Measurements from ENCODE around the gene FKBP2. TPM values are rescaled to one million over a fixed set of nuclear protein-coding genes. Genes with fewer than 3 reads are reported as not detected.

FKBP2 gene
- total and polyA plus RNA-seq, 2 of the 13 experiments (the other 11 are each of a cell fraction or from before 2014, with no cell fraction given): 30.1 to 53.3 TPM

DNA sequence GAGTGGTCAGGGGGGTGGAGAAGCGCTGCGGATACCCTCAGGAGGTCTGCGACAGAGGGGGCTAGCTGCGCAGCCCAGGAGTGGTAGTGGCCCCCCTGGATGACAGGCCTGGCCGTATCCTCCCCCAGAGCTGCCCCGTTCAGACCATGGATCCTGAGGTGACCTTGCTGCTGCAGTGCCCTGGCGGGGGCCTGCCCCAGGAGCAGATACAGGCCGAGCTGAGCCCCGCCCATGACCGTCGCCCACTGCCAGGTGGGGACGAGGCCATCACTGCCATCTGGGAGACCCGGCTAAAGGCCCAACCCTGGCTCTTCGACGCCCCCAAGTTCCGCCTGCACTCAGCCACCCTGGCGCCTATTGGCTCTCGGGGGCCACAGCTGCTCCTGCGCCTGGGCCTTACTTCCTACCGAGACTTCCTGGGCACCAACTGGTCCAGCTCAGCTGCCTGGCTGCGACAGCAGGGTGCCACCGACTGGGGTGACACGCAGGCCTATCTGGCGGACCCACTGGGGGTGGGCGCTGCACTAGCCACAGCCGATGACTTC lies 14.3 kb upstream of the FKBP2 start:
- DNase-seq (ENCODE audit: low spot score): peak; percentile 50
- H3K4me2 ChIP-seq (ENCODE audit: low read depth, low read length): peak overlapping the region; percentile 96
- ChIA-PET CTCF (ENCODE audit: low intra/inter-chr PET ratio, low total read pairs) (no interaction called here), POLR2A (interaction anchor here (1.0 to 3.3 kb wide), 15 partner anchors 8 to 219 kb away, joined by 3 to 27 read pairs (median 7); partner anchors contain the start of genes ESRRA, FKBP2, PPP1R14B and PRDX5)
- no peaks in the 10 kb centered on the region for H4K20me1 ChIP-seq (ENCODE audit: insufficient read depth, low read length)
- FAIRE-seq: no peak
- intact Hi-C loops (cut with micrococcal nuclease; ENCODE audit: unreplicated experiment) (no loop called here), in situ Hi-C loops (cut with HindIII; ENCODE audit: extremely low pct_ligation_motif_present, low pct_unique_long_range_greater_than_20kb) (no loop called here)
- BruUV-seq (replicated peaks): TSS peak; percentile 77
- peak overlapping the region; percentile 78 to 96 (median 82) for H3K4me3 ChIP-seq (replicated peaks in 1 of 3; ENCODE audit: insufficient read depth in 1 of 3, low read depth in 2 of 3, low read length in 3 of 3)
- H2AFZ ChIP-seq (ENCODE audit: low read length): no peak overlapping the region
- H3K4me1 ChIP-seq (ENCODE audit: insufficient read depth, low read length): peaks cover 40% of the 10 kb centered on the region
- H3K36me3 ChIP-seq (replicated peaks in 1 of 2; ENCODE audit: control insufficient read depth in 1 of 2, insufficient read depth in 2 of 2, low read length in 2 of 2): peaks cover 0 to 3% of the 10 kb centered on the region in 2 experiments; a peak in 2 of 5 replicates
- 0% methylated on average over 8 of the region's 26 CpGs for WGBS (ENCODE audit: low lambda C conversion rate)
- no peaks in the 10 kb centered on the region for H3K27me3 ChIP-seq (ENCODE audit: control insufficient read depth in 1 of 2, insufficient read depth in 2 of 2, low read length in 2 of 2)
- H3K27ac ChIP-seq (ENCODE audit: extremely low read length, insufficient read depth, low read length): peak overlapping the region; percentile 56
- H3K9ac ChIP-seq (ENCODE audit: insufficient read depth, low read depth, low read length): peak overlapping the region; percentile 77
- H3K9me3 ChIP-seq (ENCODE audit: low read length): no peaks in the 10 kb centered on the region
- peak; percentile 42 for ATAC-seq
- no peaks in the 10 kb centered on the region for H3K79me2 ChIP-seq (ENCODE audit: insufficient read depth, low read length)
- TF ChIP-seq MED1 (CRISPR knock-in tag; IDR thresholded peaks at IDR 0.05) (peak; percentile 22; the same call in 1 of the 2 replicates), TERF1 (CRISPR knock-in tag; IDR thresholded peaks at IDR 0.05) (peak; percentile 87), ZFP41 (CRISPR knock-in tag; IDR thresholded peaks at IDR 0.05; ENCODE audit: borderline replicate concordance) (no peak), NRL (CRISPR knock-in tag; IDR thresholded peaks at IDR 0.05; ENCODE audit: borderline replicate concordance) (peak; percentile 25; the same call in 1 of the 2 replicates), HNRNPL (IDR thresholded peaks at IDR 0.05; ENCODE audit: low read depth, low read length) (peak; percentile 85), AHR (CRISPR knock-in tag; IDR thresholded peaks at IDR 0.05) (0 out of 2 replicates have a peak, but pooled peaks have one; percentile 24), HES4 (CRISPR knock-in tag; IDR thresholded peaks at IDR 0.05; ENCODE audit: borderline replicate concordance) (peak; percentile 13), MAFF (IDR thresholded peaks at IDR 0.05; ENCODE audit: low read depth, low read length) (no peak), GTF3A (CRISPR knock-in tag; conservative IDR thresholded peaks at IDR 0.05) (no peak), PRPF4 (IDR thresholded peaks at IDR 0.05; ENCODE audit: low read depth, low read length, poor library complexity, severe bottlenecking) (no peak), ZNF567 (CRISPR knock-in tag; IDR thresholded peaks at IDR 0.05; ENCODE audit: borderline replicate concordance) (0 out of 2 replicates have a peak, but pooled peaks have one; percentile 21), ZNF232 (CRISPR knock-in tag; IDR thresholded peaks at IDR 0.05; ENCODE audit: borderline replicate concordance) (peak; percentile 53; the same call in 1 of the 2 replicates), NFAT5 (CRISPR knock-in tag; IDR thresholded peaks at IDR 0.05) (0 out of 2 replicates have a peak, but pooled peaks have one; percentile 17), SETDB1 (CRISPR knock-in tag; IDR thresholded peaks at IDR 0.05; ENCODE audit: borderline replicate concordance) (no peak)
- TF ChIP-seq, protein P1, sequence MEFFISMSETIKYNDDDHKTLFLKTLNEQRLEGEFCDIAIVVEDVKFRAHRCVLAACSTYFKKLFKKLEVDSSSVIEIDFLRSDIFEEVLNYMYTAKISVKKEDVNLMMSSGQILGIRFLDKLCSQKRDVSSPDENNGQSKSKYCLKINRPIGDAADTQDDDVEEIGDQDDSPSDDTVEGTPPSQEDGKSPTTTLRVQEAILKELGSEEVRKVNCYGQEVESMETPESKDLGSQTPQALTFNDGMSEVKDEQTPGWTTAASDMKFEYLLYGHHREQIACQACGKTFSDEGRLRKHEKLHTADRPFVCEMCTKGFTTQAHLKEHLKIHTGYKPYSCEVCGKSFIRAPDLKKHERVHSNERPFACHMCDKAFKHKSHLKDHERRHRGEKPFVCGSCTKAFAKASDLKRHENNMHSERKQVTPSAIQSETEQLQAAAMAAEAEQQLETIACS (CRISPR knock-in tag; IDR thresholded peaks at IDR 0.05): 0 out of 2 replicates have a peak, but pooled peaks have one; percentile 44
- TF ChIP-seq, protein P2, sequence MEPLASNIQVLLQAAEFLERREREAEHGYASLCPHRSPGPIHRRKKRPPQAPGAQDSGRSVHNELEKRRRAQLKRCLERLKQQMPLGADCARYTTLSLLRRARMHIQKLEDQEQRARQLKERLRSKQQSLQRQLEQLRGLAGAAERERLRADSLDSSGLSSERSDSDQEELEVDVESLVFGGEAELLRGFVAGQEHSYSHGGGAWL (CRISPR knock-in tag; IDR thresholded peaks at IDR 0.05): peak; percentile 54; the same call in 1 of the 2 replicates

All from HepG2 (cell line).